ENCODE data around the gene MSH5. TPM values are rescaled to one million over a fixed set of nuclear protein-coding genes. Genes with fewer than 3 reads are reported as not detected.

Gene MSH5
- total and polyA plus RNA-seq, 9 of the 15 experiments (the other 6 are each of a cell fraction or from before 2014, with no cell fraction given), result 12.5 to 104 (median 46.6) TPM

- TF ChIP-seq PRDM10 (IDR thresholded peaks at IDR 0.05; ENCODE audit: partially characterized antibody), result no peak
- no peak for TF ChIP-seq CTBP1 (IDR thresholded peaks at IDR 0.05; ENCODE audit: borderline replicate concordance)
- TF ChIP-seq FOS (IDR thresholded peaks at IDR 0.05; ENCODE audit: extremely low read depth, insufficient read length), result no peak
- TF ChIP-seq TFAP4 (CRISPR knock-in tag; IDR thresholded peaks at IDR 0.05; ENCODE audit: borderline replicate concordance), result peak; percentile 33; the same call in 1 of the 2 replicates
- TF ChIP-seq ZBTB2 (IDR thresholded peaks at IDR 0.05), result peak; percentile 50; the same call in 1 of the 2 replicates
- TF ChIP-seq TARDBP (IDR thresholded peaks at IDR 0.05), result no peak
- no peak for TF ChIP-seq ZNF274 (IDR thresholded peaks at IDR 0.05; ENCODE audit: borderline replicate concordance, low read depth, low read length)
- peak; percentile 53; the same call in 1 of the 2 replicates for TF ChIP-seq SPI1 (IDR thresholded peaks at IDR 0.05; ENCODE audit: borderline replicate concordance, low read depth, low read length)
- TF ChIP-seq ZC3H4 (CRISPR knock-in tag; IDR thresholded peaks at IDR 0.05; ENCODE audit: borderline replicate concordance), result no peak
- no peak for TF ChIP-seq MAFF (IDR thresholded peaks at IDR 0.05; ENCODE audit: low read length)
- TF ChIP-seq REST (IDR thresholded peaks at IDR 0.05; ENCODE audit: borderline replicate concordance), result peak; percentile 29; the same call in 1 of the 2 replicates
- no peak for TF ChIP-seq REST (CRISPR knock-in tag; IDR thresholded peaks at IDR 0.05; ENCODE audit: low read depth)
- peak; percentile 40 for TF ChIP-seq NEUROD1 (IDR thresholded peaks at IDR 0.05; ENCODE audit: borderline replicate concordance, low read depth, low read length, partially characterized antibody)
These were observed 51.7 kb downstream of the MSH5 start (continued) for GRCh38 chr6:31791324-31792089.
